CD4-positive, alpha-beta T cell treated with Interleukin-4 for 4 hours (primary cell): ENCODE measurements around the gene CCDC182.

Experiments used
- DNase-seq: peaks from one replicate; pipeline ENCODE4 v3.0.0-alpha.2; 2020

The CCDC182 gene

DNA sequence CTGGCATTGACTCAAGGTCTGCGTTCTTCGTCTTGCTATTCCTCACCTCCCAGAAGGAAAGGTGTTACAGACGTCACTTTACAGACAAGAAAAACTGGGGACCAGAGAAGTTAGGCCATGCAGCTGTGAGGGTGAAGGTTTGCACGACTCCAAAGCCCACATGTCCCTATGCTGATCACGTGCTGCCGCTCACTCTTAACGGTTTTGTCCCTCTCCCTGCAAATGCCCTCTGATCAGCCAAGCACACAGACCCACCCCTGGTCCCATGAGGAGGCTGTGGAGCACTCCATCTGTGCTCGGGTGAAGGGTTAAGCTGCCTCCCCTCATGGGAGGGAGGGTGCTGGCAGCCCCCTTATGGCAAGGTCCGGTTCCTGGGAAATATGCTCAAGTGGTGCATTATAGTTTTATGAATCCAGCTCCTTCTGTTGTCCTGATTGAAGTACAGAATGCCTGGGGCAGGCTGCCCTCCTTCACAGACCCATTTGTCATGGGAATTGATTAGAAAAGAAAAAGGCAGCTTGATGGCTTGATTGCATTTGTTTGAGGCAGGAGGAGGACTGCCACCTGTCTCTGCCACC, 18.8 kb downstream of the CCDC182 start:
- DNase-seq, result no peak

DNA sequence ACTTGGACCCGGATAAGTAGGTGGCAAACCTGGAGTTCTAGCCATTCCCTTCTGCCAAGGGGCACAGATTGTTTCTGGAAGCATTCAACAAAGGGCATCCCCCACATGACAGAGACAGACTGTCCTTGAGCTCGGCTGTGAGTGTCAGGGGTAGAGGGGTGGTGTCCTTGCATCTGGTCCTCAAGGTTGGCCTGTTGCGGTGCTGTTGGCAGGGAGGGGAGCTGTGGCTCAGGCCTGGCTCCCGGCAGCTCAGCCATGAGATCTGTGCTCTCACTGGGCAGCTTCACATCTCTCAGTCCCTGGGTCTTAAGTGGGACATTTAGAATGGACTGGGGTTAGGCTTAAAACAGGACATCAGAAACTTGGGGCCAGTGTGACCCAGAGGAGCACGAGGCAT, 20.4 kb downstream of the CCDC182 start:
- DNase-seq, result no peak

DNA sequence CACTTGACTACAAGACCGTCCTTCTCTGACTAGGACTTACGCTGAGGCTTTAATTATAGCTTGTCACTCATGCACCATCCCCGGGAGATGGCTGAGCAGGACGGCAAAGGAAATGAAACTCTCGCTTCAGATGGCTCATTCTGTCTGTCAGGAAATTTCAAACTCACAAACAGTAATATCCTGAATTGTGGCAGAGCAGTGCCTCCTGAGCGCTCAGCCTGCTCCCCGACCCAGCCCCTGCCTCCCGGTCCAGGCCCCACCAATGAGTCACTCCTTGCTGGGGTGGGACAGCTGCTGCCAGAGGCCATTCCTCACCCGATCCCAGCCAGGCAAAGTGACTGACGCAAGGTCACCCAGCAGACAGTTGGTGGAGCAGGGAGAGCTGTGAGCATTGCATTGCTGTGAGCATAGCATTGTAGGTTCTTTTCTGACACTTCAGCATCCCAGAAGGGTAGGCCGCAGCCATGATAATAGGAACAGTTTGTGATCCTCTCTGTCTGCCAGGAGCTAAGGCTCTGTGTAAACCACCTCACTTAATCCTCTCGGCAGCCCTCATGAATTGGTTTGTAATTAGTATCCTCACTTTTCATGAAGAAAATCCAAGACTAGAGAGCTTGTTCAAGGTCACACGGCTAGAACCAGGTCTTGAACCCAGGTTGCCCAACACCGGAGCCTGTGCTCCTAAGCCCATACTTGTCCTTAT, 20.9 kb downstream of the CCDC182 start:
- DNase-seq, result no peak

DNA sequence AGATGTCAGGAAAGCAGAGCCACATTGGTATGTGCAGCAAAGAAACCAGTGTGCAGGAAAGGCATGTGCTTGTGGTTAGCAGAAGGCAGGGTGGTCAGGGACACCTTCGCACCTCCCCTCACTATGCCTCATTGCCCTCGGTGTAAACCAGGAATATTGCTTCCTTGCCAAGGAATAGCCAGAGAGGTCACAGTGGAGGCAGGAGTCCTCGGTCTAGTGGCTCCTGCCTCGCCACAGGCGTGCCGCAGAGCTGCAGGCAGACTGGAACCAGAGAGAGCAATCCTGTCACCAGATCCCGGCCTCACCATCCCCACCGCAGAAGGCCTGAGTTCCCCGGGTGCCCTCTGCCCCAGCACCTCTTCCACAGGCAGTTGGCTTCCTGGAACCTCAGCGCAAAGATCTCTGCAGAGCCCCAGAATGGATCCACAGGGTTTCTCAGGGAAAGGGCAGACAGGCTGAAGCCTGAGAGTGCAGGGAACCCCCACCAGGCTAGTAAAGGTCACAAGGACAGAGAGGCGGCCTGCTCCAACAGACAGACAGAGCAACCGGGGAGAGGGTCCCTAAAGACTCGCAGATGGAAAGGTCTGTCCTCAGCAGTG, 21.6 kb downstream of the CCDC182 start:
- DNase-seq, result no peak

DNA sequence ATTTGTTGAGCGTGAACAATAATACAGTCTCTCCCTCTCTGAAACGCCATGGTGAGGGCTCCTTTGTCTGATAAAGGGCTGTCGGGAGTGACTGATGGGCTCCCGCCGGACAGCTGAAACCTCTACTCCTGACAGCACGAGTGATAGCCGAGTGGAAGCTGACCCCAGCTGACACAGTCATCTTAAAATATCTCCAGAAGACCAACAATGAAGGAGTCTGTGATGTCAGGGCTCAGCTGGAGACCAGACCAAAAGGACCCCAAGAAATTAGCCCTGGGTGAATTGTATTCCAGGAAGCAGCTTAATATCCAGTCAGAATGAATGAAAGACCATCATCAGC, 22.4 kb downstream of the CCDC182 start:
- DNase-seq, result no peak

DNA sequence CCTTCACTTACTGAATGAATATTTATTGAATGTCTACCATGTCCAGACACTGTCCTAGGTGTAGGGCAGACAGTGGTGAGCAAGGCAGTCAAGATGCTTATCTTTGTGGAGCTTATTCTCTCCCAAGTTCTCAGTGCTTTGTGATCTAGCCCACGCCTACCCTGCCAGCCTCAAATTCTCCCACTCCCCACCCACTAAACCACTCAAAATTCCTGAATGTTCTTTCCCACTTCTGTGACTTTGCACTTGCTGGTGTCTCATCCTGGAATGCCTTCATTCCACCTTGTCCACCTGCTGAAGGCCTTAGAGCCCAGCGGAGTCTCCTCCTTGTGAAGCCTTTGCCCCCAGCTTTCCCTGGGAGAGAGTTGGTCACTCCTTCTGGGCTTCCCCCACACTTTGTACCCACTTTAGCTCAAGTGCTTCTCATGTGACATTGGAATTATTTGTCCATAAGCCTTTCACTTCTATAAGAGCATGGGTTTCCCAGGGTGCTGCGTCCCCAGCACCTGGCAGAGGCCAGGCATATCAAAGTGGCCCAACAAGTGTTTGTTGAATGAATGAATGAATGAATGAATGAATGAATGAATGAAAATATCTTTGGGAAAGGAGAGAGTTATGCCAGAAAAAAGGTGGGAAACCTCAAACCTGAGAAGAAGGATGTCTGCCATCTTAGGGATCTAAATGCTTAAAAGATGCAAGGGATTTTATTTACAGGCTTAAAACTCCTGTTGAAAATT, 23.0 kb downstream of the CCDC182 start:
- no peak for DNase-seq

DNA sequence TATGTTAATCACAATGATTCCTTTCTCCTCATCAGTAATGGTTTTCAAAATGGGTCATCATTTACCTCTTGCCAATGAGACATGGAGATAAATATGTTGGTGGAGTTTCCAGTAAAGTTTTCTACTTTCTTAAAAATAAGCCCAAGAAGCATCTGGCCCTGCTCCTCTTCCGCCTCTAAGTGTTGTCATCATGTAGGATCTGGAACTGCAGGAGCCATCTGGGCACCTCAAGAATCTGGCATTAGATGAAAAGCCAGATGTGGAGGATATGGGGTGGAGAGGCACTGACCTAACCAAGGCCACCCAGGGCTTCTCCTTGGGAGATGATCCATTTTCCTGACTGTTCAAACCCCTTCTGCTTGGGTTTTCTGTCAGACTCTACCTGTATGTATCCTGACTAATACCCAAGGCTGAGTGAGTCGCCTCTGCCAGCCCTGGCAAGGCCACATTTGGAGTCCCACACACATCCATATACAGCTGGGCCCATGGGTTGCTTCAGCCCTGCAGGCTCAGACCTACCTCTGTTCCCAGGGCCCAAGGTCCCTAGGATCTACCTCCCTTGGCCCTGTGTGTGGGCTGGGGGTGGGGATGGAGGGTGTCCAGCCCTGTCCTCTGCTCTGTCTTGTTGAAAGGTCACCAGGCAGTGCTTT, 24.6 kb downstream of the CCDC182 start:
- DNase-seq, result no peak

DNA sequence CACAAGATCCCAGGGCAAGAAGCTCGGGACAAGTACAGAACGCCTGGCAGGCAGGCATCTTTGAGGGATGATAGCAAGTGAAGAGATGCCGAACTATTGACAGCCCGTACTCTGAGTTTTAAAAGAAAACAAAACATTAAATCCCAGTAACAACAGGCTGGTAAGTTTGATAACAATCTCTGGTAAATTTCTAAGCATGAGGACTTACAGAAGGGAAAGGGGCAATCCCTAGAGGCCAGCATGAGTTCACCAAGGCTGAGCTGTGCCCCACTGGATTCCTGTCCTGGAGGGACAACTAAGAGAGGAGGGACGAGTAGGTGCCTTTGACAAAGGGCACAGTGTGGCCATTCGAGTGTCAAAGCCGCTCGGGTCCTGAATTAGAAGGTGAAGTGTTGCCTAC, 26.2 kb downstream of the CCDC182 start:
- no peak for DNase-seq

DNA sequence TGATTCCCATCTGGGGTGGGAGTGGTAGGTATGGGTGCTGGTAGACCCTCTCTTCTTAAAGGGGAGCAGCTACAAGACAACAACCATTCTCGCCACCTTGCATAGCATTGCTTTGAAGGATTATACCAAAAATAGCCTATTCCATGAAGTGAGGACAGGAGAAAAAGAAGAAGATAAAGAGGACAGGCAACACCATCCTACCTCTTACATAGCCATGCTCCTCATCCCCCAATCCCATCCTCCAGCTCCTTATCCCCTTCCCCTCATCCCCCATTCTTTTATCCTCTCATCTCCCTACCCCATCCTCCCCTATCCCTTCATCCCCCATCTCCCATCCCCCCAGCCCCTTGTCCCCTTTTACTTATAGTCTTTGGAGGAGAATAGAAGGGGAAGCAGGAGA, 29.1 kb downstream of the CCDC182 start:
- DNase-seq, result no peak

DNA sequence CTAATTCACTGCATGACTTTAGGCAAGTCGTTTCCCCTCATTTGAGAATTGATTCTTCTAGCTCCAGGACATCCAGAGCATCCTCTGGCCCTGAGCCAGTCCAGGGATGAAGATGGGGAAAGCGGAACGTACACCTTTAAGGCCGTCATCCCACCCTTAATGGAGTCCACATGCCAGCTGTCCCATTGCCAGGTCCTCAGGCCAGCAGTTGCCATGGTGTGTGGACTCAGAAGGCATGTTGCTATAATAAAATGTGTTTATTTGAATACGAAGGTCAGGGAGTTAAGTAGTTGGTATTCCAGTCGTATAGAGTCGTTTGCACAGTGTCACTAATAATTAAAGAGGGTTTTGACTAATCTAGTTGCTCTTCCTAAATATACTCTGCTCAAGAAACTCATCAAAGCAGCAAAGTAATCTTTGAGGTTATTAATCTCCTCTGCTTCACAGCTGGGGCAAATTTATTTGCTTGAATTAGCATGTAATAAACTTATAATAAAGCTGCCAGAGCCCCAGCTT, 30.4 kb downstream of the CCDC182 start:
- DNase-seq, result no peak

DNA sequence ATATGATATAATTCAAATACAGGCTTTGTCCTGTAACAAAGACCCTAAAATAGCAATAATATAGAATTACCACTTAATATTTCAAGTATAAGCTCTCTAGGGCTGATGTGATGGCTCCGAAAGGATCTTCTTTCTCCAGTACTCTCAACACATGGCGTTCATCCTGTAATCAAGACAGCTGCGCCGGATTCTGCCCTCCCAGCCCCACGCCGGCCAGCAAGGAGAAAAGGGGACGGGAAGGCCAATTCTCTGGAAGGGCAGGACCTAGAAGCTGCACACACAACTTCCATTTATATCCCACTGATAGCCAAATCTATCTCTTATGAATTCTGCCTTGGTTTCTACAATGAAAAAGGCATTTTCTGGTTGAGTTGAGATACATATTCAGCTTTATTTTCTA, 32.0 kb downstream of the CCDC182 start:
- no peak for DNase-seq

DNA sequence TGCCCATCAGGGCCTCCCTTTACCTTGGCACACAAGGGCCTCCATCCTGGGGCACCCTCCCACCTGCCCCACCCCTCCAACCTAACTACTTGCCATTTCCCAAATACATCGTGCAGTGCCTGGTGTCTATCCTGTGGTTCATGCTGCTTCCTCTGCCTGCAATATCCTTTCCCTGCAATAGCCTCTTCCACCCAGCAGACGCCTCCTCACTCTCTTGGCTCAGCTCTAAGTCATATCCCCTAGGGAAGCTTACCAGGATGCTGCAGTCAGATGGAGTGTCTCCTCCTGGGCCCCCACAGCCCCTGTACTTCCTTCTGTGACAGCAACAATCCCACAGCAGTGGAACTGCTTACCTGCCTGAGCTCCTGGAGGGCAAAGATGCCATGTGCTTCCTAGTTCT, 36.7 kb downstream of the CCDC182 start:
- DNase-seq, result no peak

DNA sequence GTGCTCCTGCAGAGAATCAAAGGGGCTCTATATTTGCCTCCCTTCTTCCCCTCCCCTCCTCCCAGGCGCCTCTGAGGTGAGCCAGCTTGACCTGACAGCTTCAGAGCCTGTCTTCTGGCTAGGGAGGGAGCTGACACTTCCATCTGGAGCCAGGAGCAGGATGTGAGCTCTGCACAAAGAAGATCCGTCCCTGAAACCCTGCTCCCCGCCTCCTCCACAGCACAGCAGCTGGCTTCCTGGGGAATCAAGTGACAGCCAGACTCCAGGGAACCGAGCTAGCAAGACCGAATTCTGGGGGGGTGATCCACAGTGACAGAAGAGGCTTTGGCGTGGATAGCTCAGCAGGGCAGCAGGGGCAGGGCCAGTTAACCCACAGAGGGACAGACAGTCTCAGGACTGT, 37.2 kb downstream of the CCDC182 start:
- DNase-seq, result no peak

DNA sequence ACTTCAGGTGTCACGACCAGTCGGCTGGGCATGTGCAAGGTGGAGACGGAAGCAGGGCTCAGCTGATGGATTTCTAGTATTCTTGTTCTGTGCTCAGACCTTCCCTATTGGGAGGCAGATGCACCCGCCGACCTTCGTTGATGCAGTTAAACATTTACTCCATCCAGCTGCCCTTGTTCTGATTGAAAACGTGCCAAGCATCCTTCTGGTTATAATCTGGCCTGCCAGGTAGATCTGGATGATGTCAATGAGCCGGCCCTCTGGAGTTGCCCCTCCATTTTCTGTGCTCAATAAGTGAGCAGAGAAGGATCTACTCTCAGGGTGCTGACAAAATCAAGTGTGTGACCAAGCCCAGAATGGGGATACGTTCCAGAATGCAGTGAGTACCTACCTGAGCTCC, 38.3 kb downstream of the CCDC182 start:
- DNase-seq, result no peak

DNA sequence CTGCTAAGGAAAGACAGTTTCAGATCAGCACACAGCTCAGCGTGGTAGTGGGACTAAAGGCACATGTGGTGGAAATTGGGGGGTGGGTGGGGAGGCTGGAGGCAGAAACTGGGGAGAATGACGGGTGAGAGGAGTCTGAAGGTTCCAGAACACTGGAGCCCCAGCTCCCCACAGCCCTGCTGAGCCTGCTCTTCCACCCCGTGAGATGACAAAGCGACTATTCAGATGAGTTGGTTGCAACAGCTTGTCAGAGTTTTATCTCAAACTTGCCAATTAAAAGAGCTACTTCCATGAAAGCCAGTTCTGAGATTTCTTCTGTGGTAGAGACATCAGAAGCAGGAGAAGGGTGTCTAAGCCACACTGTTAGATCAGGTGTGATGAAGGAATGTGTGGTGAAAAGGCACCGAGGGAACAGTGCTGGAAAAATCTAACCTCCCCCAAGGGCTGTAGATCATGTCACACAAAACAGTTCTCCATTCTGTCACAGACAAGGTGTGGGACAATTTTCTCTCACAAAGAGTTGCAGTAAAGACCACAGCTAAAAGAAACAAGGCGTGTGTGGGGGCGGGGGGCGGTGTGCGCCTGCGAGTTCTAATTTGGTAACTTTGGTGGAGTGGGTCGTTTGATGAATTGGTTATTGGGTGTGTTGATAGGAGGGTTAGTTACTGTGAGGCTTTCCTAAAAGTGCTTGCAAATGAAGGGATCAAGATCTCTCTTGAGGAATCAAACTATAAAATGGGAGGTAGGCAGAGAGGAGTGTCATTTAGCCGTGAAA, 39.0 kb downstream of the CCDC182 start:
- no peak for DNase-seq

DNA sequence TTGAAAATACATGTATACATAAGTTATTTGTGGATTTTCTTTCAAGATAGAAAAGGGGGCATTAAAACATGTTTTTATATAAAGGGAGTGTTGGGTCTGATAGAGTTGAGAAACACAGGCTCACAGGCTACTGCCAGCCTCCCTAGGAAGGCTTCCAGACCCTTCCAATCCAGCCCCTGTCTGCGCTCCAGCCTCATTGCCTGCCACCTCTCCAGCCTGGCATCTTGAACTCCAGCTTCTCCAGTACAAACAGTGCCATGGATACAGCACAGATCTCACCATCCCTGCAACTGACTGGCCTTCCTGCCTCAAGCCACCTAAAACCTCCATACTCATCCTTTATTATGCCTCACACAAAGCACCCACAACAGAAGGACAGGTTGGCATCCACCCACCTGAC, 40.7 kb downstream of the CCDC182 start:
- no peak for DNase-seq

DNA sequence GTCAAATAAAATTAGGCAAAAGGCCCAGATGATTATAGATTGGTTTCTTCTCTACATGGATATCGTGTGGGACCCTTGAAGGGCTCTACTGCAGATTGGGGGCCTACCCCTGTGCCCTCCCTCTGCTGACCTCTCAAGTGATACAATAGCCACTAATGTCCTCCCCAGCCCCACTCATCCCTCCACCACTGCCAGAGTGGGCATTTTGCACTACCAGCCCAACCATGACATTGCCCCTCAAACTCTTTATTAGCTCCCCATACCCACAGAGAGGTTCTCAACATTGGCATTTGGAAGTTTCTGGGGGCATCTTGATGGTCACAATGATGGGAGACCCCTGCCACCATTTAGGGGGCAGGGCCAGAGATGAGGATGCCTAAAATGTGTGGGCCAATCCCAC, 41.8 kb downstream of the CCDC182 start:
- no peak for DNase-seq

DNA sequence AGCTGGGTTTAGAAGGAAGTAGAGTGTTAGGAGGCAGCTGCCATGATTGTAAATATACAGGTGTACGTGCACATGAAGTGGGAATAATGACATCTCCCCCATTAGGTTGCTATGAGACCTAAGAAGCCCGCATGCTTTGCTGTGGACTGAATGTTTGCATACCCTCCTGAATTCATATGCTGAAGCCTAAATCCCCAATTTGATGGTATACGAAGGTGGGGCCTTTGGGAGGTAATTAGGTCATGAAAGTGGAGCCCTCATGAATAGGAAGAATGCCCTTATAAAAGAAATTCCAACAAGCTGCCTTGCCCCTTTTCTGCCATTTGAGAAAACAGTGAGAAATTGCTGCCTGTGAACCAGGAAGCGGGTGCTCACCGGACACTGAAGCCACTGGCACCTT, 44.0 kb downstream of the CCDC182 start:
- DNase-seq, result no peak

DNA sequence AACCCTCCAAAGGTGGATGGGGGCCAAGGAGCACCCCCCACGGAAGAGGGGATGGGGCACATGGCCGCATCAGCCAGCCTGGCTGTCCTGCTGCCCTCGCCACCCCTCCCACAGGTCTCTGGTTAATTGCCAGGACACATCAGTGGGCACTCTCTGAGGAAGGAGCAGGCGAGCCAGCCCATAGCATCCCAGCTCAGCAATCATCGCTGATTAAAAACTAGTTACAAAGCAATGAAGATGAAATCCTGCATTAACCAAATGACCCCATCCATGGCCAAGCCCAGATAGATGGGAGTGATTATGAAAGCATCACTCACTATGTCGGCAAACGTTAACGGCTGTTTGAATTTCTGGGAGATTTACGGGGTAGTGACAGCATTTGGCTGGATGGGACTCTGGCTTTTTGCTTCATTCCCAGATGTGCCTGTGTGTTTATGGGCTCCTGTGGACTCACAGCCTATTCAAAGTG, 45.3 kb downstream of the CCDC182 start:
- DNase-seq, result no peak

DNA sequence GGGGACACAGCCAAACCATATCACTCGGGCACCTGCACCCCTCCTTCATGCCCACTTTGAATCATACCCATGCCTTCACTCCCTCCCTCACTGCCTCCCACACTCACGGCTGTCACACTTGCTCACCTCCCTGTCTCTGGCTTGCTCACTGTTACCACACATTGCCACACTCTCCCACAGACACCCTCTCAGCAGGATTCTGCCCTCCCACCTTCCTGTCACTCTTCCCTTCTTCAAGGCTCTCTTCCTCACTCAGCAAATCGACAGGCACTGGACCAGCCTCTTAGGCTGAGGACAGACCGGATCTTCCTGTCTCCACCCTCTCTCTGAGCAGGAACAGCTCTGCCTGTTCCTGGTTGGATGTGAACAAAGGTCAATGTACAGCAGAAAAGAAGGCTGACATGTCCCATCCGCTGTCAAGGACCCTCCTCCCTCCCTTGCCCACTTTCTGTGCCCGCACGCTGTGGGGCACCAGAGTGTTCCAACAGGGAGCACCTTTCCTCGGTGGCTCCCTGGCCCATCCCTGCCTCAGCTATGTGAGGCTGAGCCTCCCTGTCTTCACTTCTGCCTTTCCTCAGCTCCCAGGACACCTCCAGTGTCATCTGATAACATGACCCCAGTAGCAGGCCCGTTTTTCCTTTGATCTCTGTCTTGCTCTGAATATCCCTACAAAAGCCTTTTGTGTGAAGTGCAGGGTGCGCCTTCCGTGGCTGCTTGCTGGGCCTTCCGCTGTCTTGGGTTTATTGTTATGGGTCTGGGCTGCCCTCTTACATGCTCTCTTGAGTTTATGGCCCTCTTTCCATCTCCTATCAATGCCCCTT, 47.0 kb downstream of the CCDC182 start:
- DNase-seq, result peak; percentile 22

DNA sequence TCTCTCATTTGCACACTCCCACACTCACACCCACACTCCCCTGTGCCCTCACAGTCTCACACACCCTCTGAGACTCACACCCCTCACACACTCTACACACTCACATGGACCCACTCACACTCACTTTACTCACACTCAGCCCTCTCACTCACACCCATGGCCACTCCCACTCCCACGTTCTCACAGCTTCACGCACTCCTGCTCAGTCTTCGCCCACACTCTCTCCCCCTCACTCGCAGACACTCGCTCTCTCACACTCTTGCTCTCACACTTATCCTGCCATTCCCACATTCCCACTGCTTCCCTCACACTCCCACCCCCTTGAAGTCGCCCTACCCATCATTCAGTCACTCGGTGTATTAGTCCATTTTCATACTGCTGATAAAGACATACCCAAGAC, 47.9 kb downstream of the CCDC182 start:
- DNase-seq, result no peak

DNA sequence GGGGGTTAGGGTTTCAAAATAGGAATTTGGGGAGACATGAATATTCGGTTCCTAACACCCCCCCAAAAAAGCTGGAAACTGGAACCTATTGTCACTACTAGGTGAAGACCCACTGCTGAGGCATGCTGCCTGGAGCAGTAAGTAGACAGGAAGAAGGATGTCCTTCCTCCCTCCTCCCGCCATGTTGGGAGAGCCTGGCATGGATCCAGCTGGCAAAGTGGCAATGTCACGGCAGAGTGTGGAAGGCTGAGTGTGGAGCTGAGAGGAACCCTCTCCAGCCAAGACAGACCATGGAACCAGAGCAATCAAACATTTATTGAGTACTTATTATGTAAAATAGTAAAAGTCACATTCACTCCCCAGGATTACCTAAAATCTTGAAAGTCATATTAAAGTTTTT, 49.0 kb downstream of the CCDC182 start:
- DNase-seq, result no peak
